ENCODE measurements around the gene CHID1.

CHID1 gene

DNA sequence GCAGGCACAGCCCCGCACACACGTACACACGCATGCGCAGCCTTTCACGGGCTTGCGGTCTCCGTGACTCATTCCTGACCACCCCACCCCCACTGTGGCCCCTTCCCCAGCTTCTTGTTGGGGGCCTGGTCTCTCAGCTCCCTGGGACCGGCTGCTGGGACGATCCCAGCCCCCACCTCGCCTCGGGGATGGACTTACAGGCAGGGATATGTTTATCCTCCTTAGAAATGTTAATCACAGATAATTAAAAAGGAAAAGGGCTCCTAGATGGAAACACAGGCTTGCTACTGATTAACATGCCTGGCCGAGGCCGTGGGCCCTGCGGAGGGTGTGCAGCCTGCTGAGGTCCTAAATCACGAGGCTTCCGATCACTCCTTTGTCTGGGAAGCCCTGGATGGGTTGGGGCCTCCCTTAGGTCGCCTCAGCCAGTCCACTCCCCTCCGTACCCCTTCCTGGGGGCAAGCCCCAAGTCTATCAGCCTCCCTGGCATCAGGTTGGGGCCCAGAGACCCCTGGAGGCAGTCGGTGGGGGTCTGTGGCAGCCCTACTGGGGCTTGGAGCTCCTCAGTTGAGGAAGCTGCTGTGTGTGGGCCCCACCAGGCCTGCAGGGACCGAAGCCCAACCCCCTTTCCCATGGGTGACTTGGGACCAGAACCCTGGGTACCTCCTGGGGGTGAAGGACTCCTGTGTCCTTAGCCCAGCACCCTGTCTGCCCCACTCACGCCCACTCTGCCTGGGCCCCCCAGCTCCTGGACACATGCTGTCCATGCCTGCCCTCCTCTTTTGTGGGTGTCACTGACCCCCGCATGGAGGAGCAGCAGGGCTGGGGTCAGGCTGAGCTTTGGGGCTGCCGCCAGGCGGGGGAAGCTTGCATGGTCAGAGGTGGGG is 47.3 kb downstream of the CHID1 start:
- Histone ChIP-seq H3K36me3 (peaks cover 22% of the 10 kb centered on the region), H3K9me3 (ENCODE audit: severe bottlenecking) (no peaks in the 10 kb centered on the region), H3K27ac (peak overlapping the region; percentile 82), H3K4me3 (ENCODE audit: low read depth, low read length) (peak overlapping the region; percentile 42), H3K27me3 (ENCODE audit: insufficient read depth, low read depth, severe bottlenecking) (no peaks in the 10 kb centered on the region)
- TF ChIP-seq, protein P1, sequence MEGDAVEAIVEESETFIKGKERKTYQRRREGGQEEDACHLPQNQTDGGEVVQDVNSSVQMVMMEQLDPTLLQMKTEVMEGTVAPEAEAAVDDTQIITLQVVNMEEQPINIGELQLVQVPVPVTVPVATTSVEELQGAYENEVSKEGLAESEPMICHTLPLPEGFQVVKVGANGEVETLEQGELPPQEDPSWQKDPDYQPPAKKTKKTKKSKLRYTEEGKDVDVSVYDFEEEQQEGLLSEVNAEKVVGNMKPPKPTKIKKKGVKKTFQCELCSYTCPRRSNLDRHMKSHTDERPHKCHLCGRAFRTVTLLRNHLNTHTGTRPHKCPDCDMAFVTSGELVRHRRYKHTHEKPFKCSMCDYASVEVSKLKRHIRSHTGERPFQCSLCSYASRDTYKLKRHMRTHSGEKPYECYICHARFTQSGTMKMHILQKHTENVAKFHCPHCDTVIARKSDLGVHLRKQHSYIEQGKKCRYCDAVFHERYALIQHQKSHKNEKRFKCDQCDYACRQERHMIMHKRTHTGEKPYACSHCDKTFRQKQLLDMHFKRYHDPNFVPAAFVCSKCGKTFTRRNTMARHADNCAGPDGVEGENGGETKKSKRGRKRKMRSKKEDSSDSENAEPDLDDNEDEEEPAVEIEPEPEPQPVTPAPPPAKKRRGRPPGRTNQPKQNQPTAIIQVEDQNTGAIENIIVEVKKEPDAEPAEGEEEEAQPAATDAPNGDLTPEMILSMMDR (IDR thresholded peaks at IDR 0.05; ENCODE audit: low read depth, low read length), result no peak
- DNase-seq, result peak; percentile 63

DNA sequence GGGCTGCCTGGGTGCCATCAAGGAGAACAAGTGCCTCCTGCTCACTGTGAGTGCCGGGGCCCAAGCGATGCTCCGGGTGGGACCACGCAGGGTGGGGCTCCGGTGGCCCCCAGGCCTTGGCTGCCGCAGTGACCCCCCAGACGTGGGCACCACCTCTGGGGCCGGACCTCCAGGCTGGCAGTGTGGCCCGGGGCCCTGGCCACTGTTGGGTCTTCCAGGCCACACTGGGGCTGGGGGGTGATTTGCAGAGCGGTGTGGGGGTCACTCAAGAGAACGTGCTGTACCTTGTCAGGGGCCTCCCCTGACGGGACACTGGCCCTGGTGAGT is 48.0 kb downstream of the CHID1 start:
- Histone ChIP-seq H3K9me3 (ENCODE audit: severe bottlenecking) (no peaks in the 10 kb centered on the region), H3K27me3 (ENCODE audit: insufficient read depth, low read depth, severe bottlenecking) (no peaks in the 10 kb centered on the region), H3K4me3 (ENCODE audit: low read depth, low read length) (peak overlapping the region; percentile 42), H3K27ac (peak overlapping the region; percentile 82), H3K36me3 (peaks cover 22% of the 10 kb centered on the region)
- DNase-seq, result no peak
- TF ChIP-seq, protein P1 (IDR thresholded peaks at IDR 0.05; ENCODE audit: low read depth, low read length), result no peak

DNA sequence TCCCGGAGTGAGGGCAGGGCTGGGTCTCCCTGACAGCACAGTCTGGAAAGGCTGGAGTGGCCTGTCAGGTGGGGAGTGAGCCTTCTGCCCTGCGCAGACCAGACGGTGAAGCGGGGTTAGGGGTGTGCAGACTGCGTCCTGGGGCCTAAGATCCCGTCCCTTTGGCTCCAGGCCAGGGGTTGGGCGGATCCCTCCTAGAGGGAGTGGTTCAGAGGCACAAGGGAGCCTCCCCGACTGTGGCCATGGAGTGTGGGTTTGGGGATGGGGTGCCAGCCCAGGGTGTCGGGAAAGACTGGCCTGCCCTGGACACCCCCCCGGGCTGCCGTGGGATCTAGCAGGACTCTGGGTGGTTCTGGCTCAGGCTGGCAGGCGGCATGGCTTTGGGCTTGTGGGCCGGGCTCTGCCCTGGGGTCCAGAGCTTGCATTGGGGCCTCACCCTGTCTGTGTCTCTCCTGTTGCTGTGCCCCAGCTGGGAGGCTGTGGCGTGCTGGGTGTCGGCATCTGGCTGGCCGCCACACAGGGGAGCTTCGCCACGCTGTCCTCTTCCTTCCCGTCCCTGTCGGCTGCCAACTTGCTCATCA is 48.4 kb downstream of the CHID1 start:
- H3K9me3 ChIP-seq (ENCODE audit: severe bottlenecking), result no peaks in the 10 kb centered on the region
- H3K27me3 ChIP-seq (ENCODE audit: insufficient read depth, low read depth, severe bottlenecking), result no peaks in the 10 kb centered on the region
- peak overlapping the region; percentile 82 for H3K27ac ChIP-seq
- H3K4me3 ChIP-seq (ENCODE audit: low read depth, low read length), result peak overlapping the region; percentile 42
- peaks cover 21% of the 10 kb centered on the region for H3K36me3 ChIP-seq
- TF ChIP-seq, protein P1 (IDR thresholded peaks at IDR 0.05; ENCODE audit: low read depth, low read length), result no peak
- DNase-seq, result peak; percentile 93

DNA sequence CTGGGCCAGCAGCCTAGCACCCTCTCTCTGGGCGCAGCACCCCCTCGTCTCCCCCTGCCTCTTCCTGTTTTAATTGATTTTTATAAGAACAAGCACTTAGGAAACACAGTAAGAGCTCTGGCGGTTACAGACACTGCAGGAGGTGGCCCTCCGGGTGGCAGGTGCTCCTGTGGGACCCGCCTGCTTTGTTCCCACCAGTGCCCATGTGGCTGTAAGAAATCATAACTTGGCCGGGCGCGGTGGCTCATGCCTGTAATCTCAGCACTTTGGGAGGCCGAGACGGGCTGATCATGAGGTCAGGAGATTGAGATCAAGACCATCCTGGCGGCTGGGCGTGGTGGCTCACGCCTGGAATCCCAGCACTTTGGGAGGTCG is 49.5 kb downstream of the CHID1 start:
- no peaks in the 10 kb centered on the region for H3K27me3 ChIP-seq (ENCODE audit: insufficient read depth, low read depth, severe bottlenecking)
- TF ChIP-seq, protein P1 (IDR thresholded peaks at IDR 0.05; ENCODE audit: low read depth, low read length), result no peak

DNA sequence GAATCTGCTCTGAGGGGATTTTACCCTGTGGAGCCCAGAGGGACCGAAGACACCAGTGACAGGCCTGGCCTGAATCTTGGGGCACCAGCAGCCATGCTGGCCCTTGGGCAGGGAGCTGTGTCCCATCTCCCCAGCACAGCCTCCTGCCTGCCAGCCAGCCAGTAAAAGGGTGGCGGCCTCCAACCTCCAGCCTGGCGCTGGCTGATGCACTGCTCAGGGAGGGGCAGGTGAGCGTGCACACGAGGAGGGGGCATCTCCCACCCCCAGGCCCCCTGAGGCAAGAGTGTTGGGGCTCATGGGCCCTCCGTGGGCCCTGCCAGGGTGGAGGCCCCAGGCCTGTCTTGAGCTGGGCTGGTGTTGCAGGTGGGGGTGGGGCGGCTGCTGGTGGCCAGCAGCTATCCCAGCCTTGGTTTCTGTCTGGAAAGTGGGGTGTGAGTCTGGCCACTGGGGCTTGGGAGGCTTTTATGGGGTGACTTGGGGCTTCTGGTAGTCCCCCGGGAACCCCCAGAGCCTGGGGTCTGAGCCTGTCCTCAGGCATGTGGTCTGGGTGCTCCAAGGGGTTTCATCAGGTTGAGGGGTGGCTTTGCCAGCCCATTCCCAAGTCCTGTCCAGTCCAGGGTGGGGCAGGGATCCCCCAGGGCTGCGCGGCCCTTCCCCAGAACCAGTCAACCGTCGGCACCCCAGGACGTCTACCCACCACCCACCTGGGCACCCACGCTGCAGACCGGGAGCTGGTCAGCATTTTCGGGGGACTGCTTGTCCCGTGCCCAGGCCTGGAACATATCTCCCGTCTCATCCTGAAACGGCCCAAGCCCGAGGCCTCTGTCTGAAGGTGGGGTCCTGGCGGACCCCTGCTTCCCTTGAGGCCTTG is 50.1 kb downstream of the CHID1 start:
- no peak for DNase-seq
- H3K27ac ChIP-seq, result peak overlapping the region; percentile 26
- TF ChIP-seq, protein P1 (IDR thresholded peaks at IDR 0.05; ENCODE audit: low read depth, low read length), result no peak
- no peaks in the 10 kb centered on the region for H3K27me3 ChIP-seq (ENCODE audit: insufficient read depth, low read depth, severe bottlenecking)
- H3K36me3 ChIP-seq, result peaks cover 6% of the 10 kb centered on the region
- no peaks in the 10 kb centered on the region for H3K9me3 ChIP-seq (ENCODE audit: severe bottlenecking)
- H3K4me3 ChIP-seq (ENCODE audit: low read depth, low read length), result no peak overlapping the region

More for the DNA sequence above, 49.5 kb downstream of the CHID1 start:
- Histone ChIP-seq H3K27ac (no peak overlapping the region), H3K9me3 (ENCODE audit: severe bottlenecking) (no peaks in the 10 kb centered on the region), H3K4me3 (ENCODE audit: low read depth, low read length) (no peak overlapping the region), H3K36me3 (peaks cover 12% of the 10 kb centered on the region)
- DNase-seq, result no peak

Measured in WERI-Rb-1 (cell line).